ENCODE results near the gene ZNF550.

ZNF550 gene

GRCh38 chr19:57559404-57560025 lies at the start of gene ZNF550:
Gene ZNF550 (minus strand): TSS chr19:57559863. CDS start chr19:57559682, 181 bp downstream.
- peak; percentile 28 to 88 for DNase-seq

GRCh38 chr19:57606931-57607330 lies 47.3 kb upstream of the ZNF550 start:
- no peak for DNase-seq

- peak; percentile 67 to 91 for DNase-seq
These were observed 40.2 kb upstream of the ZNF550 start, which contains the start of gene ZNF530 for GRCh38 chr19:57599761-57600383. Gene ZNF530 (plus strand): TSS chr19:57599885. CDS start chr19:57604346, 4,461 bp downstream.

GRCh38 chr19:57599377-57599760 lies 39.7 kb upstream of the ZNF550 start:
- DNase-seq = no peak

- DNase-seq = no peak
These were observed 27.9 kb upstream of the ZNF550 start for GRCh38 chr19:57587529-57587928.

GRCh38 chr19:57583521-57584416 lies 24.1 kb upstream of the ZNF550 start, which contains the start of gene ZIK1:
Gene ZIK1 (plus strand): TSS chr19:57584145. CDS start chr19:57584357, 212 bp downstream.
- peak; percentile 72 to 84 for DNase-seq

- no peak for DNase-seq
These were observed 23.4 kb upstream of the ZNF550 start for GRCh38 chr19:57583104-57583520.

GRCh38 chr19:57578487-57579205 lies 19.0 kb upstream of the ZNF550 start, which contains the start of gene ZNF416:
Gene ZNF416 (minus strand): TSS chr19:57578911. CDS start chr19:57578704, 207 bp downstream.
- DNase-seq = peak; percentile 92 to 95

- DNase-seq = no peak
These were observed 17.0 kb upstream of the ZNF550 start for GRCh38 chr19:57576661-57577060.

- no peak for DNase-seq
These were observed 12.8 kb upstream of the ZNF550 start for GRCh38 chr19:57572415-57572947.

GRCh38 chr19:57570707-57571106 lies 11.0 kb upstream of the ZNF550 start:
- DNase-seq = no peak

GRCh38 chr19:57566396-57567265 lies 7.0 kb upstream of the ZNF550 start:
- no peak for DNase-seq

- no peak for DNase-seq
These were observed 3.9 kb upstream of the ZNF550 start for GRCh38 chr19:57563547-57563946.

GRCh38 chr19:57560049-57560491 lies 407 bp upstream of the ZNF550 start:
- no peak for DNase-seq

GRCh38 chr19:57559008-57559403 lies 657 bp downstream of the ZNF550 start:
- no peak for DNase-seq

- no peak for DNase-seq
These were observed 1.1 kb downstream of the ZNF550 start for GRCh38 chr19:57558525-57558924.

GRCh38 chr19:57557659-57558058 lies 2.0 kb downstream of the ZNF550 start:
- DNase-seq = no peak

- DNase-seq = no peak
These were observed 7.2 kb downstream of the ZNF550 start for GRCh38 chr19:57552432-57552831.

GRCh38 chr19:57546513-57546912 lies 13.2 kb downstream of the ZNF550 start:
- DNase-seq = no peak

- no peak for DNase-seq
These were observed 21.6 kb downstream of the ZNF550 start for GRCh38 chr19:57537953-57538547.

All from cerebellar nuclear complex (tissue), 1 donor.